Mesangial cell (primary cell): ENCODE measurements around the gene TEKT1. TPM values are rescaled to one million over a fixed set of nuclear protein-coding genes. Genes with fewer than 3 reads are reported as not detected.

Source experiments
- total RNA-seq: library from RNA; depleted of rRNA; stranded (reverse); fragments of >200 nt; gene quantifications from 2 replicates; pipeline ENCODE4 v1.2.3, GENCODE V29; 2015

Gene TEKT1
- not detected in 2 replicates for total RNA-seq

GRCh38 chr17:6831661-6832263 is at the start of gene TEKT1:
TSS of gene TEKT1 (minus strand) at chr17:6831729. CDS start at chr17:6830376, 1,353 bp downstream.

GRCh38 chr17:6775871-6776405 is 55.6 kb downstream of the TEKT1 start, which contains the start of gene FBXO39:
TSS of gene FBXO39 (plus strand) at chr17:6776215. CDS start at chr17:6779869, 3,654 bp downstream.

GRCh38 chr17:6755731-6756184 is 75.8 kb downstream of the TEKT1 start, which contains the start of gene XAF1:
TSS of gene XAF1 (plus strand) at chr17:6756046. CDS start at chr17:6756079, 33 bp downstream.

Other genes with a start within 250 kb of the TEKT1 start
- gene KIAA0753, start 191.0 kb downstream of the TEKT1 start, total RNA-seq, result 8.9 and 9.8 TPM in 2 replicates
- gene TXNDC17, start 190.7 kb downstream of the TEKT1 start, total RNA-seq, result 124 and 197 TPM in 2 replicates
- 2.5 and 11.2 TPM in 2 replicates for gene MED31, start 180.1 kb downstream of the TEKT1 start, total RNA-seq
- gene C17orf100, start 180.0 kb downstream of the TEKT1 start, total RNA-seq, result 1.3 and 1.6 TPM in 2 replicates
- gene SLC13A5, start 118.4 kb downstream of the TEKT1 start, total RNA-seq, result 0.89 TPM in 1 of 2 replicates, not detected in the other
- under 0.01 and 2.2 TPM in 2 replicates for gene XAF1, start 75.7 kb downstream of the TEKT1 start, total RNA-seq
- not detected in 2 replicates for gene FBXO39, start 55.5 kb downstream of the TEKT1 start, total RNA-seq
- under 0.01 TPM in 1 of 2 replicates, not detected in the other for gene ALOX12, start 164.3 kb upstream of the TEKT1 start, total RNA-seq
- gene RNASEK, start 180.9 kb upstream of the TEKT1 start, total RNA-seq, result 271 and 327 TPM in 2 replicates
- under 0.01 and 0.13 TPM in 2 replicates for gene BCL6B, start 191.3 kb upstream of the TEKT1 start, total RNA-seq
- gene SLC16A13, start 204.3 kb upstream of the TEKT1 start, total RNA-seq, result 2.8 and 3.0 TPM in 2 replicates
- 0.13 and 0.16 TPM in 2 replicates for gene SLC16A11, start 212.4 kb upstream of the TEKT1 start, total RNA-seq
- gene CLEC10A, start 248.5 kb upstream of the TEKT1 start, total RNA-seq, result not detected in 2 replicates